Right lung (tissue), 5 donors: Measurements from ENCODE around the gene ADCK1. TPM values are rescaled to one million over a fixed set of nuclear protein-coding genes. Genes with fewer than 3 reads are reported as not detected.
"Not testable (repeated sequence)": the region's sequence is repeated elsewhere in the genome, so short reads cannot be mapped to it uniquely, and the experiment has no call there.

Experiments
- DNase-seq, 2 donors: peaks; one replicate each; pipeline ENCODE4 v3.0.0-alpha.2; 2013
- polyA plus RNA-seq, 5 donors: library from polyadenylated mRNA; unstranded; fragments of 120-200 nt; gene quantifications; one replicate each; pipeline versions ENCODE4 v1.2.1 to v1.2.3, GENCODE V29; 2013; ENCODE audit warnings: inconsistent platforms in 1 of 5, low replicate concordance in 1 of 5; ENCODE audit not compliant: insufficient read length in 5 of 5, insufficient read depth in 1 of 5

Gene ADCK1
- polyA plus RNA-seq, 5 donors = 4.9 to 6.9 (median 6.8) TPM

DNA sequence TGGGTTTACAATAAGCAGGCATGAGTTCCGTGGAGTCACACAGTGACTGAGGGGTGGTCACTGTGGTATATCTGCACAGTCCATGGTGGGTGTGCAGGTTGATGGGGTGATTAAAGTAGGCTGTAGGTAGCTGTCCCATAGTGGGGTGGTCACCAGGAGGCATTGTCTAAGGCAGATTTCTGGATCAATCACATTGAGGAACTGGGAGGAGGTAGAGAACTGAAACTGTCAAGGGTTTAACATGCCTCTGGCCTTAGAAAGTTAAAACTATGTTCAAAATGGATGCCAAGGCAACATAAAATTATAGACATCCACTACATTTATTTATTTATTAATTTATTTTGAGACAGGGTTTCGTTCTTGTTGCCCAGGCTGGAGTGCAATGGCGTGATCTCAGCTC lies 8.3 kb downstream of the ADCK1 start:
- DNase-seq = no peak

DNA sequence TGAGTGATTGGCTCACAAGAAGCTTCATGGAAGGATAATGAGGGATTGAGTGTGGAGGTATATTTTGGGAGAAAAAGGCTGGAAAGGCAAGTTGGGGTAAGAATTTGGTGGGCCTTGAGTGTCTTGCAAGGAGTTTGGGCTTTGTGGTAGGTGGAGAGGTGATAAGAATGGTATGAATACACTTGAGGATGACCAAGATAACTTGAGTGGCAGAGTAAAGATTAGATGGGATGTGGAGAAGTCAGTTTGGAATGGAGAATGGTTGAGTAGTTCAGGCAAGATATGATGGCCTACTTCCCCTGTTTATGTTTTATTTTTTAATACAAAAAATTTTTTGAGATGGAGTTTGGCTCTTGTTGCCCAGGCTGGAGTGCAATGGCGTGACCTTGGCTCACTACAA lies 9.1 kb downstream of the ADCK1 start:
- DNase-seq = no peak

DNA sequence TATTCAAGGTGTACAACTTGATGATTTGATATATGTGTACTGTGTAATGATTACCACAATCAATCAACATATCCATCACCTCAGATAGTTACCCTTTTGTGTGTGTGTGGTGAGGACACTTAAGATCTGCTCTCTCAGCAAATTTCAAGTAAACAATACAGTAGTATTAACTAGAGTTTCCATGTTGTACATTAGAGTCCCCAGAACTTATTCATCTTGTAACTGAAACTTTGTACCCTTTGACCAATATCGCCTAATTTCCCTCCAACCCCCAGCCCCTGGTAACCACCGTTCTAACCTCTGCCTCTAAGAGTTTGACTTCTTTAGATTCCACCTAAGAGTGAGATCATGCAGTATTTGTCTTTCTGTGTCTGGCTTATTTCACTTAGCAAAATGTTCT lies 12.1 kb downstream of the ADCK1 start:
- DNase-seq = no peak

DNA sequence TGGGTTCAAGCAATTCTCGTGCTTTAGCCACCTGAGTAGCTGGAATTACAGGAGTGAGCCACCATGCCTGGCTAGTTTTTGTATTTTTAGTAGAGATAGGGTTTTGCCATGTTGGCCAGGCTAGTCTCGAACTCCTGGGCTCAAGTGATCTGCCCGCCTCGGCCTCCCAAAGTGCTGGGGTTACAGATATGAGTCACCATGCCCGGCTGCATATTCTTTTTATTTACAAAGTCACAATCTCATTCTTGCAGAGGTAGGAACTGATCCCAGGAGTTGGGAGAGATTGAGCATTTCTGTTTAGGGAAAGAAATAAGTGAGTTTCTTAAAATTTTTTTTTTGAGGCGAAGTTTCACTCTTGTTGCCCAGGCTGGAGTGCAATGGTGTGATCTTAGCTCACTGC lies 12.8 kb downstream of the ADCK1 start:
- DNase-seq = not testable (repeated sequence)

DNA sequence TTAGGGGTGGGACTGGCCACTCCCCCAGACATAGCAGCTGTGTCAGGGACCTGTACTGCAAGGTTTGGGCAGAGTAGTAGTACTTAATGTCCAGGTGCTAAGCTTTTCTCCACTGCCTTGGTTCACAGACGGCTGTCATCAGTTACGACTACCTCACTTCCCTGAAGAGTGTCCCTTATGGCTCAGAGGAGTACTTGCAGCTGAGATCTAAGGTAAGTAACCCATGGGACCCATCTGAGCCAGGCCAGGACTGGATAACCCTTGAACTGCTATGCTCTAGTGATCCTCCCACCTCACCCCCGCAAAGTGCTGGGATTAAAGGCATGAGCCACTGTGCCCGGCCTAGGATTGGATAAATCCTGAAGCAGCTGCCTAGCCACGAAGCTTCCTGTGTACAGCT lies 22.4 kb downstream of the ADCK1 start:
- DNase-seq = no peak

DNA sequence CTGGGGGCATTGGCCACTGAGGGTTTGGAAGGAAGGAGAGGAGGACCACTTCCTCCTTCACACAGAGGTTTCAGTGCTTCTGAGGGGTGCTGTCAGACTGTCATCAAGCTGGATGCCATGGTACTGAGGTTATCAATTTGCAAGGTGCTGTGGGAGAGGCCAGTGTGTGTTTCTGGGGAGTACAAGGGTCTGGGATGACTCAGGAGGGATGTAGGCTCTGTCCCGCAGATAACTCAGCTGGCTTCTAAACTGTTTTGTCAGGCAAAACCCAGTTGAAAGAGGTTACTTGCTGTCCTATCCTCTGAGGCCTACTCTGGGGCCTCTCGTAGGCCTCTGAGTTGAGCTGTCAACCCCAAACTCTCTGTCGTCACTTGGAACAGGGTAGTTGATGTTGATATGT lies 22.8 kb downstream of the ADCK1 start:
- DNase-seq = no peak

DNA sequence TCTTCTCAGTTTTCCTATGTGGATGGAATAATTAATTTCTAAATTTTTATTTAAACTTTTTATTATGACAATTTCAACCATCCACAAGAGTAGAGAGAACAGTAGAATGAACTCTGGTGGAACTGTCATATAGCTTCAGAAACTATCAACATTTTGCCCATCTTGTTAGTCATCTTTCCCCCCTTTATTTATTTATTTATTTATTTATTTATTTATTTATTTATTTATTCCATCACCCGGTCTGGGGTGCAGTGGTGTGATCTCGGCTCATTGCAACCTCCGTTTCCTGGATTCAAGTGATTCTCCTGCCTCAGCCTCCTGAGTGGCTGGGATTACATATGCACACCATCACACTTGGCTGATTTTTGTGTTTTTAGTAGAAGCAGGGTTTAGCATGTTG lies 23.5 kb downstream of the ADCK1 start:
- DNase-seq = no peak

DNA sequence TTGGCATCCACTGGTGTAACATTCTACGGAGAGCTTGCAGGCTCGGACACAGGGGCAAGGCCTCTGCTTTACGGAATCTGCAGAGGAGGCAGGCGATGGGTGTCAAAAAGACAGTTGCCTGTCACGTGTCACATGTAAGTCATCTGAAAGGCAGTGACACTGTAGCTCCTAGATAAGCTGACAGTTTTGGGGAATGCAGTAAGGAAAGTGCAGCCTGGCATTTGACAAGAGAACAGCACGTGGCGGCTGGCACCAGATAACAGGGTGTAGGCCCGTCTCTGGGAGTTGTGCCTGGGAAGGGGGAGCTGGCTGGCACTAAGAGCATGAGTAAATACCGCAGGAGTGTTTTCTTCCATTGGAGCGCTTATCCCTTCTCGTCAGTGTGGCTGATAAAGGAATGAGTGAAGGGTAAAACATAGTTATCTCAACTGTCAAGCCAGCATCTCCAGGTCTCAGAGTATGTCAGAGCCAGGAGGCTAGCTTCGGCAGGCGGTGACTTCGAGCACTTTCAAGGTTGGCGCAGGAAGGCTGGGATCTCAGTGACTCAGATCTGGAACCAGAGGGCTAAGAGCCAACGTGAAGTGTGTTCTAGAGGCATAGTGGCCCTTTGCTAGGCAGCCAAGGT lies 26.1 kb downstream of the ADCK1 start:
- no peak for DNase-seq

DNA sequence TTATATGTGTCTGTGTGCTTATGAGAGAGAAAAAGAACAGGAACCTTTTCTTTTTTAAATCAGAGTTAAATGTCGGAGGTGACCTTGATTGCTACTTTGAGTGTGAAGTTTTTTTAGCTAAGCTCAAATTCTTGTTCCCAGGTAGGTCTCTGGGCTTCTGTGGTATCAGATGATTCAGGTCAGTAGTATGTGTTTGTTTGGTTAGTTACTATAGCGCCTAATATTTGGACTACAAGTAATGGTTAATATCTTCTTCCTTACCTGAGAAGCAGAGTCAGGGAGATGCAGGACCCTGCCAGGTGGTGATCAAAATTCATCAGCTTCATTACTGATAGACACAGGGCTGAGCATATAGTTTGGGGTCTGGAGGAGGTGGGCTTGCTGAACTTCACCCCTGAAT lies 30.8 kb downstream of the ADCK1 start:
- DNase-seq = no peak

DNA sequence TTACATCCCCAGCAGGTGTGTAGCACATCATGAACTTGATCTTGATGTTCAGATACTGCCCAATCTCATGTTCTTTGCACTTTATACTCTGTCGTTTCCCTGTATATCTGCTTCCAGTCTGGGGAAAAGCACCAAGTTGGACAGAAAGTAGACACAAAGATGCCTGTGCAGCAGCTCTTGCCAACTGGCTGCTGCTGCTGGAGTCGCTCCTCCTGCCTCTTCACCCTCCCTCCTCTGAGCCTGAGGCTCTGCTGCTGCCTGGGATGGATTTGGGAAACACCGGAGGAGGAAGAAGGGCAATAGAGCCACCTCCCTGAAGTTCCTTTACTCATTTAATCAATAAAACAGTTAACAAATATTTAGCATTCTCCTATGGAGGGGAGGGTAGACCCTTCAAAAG lies 32.4 kb downstream of the ADCK1 start:
- no peak for DNase-seq

DNA sequence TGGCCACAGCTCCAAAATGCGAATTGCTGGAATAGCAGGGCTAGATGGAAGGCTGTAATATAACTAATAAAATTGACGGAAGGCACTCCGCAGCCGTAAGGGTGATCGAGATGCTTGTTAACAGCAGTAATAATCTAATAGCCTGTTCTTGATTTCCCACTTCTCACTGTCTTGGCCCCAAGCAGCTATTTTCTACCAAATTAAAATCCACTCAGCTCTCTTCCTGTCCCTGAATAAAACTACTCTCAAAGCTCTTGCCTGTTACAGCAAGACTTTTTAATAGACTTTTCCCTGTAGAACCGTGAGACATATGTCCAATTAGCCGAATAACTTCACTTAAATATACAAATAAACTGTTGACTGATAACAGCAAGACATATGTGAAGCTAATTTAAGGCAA lies 38.0 kb downstream of the ADCK1 start:
- no peak for DNase-seq

DNA sequence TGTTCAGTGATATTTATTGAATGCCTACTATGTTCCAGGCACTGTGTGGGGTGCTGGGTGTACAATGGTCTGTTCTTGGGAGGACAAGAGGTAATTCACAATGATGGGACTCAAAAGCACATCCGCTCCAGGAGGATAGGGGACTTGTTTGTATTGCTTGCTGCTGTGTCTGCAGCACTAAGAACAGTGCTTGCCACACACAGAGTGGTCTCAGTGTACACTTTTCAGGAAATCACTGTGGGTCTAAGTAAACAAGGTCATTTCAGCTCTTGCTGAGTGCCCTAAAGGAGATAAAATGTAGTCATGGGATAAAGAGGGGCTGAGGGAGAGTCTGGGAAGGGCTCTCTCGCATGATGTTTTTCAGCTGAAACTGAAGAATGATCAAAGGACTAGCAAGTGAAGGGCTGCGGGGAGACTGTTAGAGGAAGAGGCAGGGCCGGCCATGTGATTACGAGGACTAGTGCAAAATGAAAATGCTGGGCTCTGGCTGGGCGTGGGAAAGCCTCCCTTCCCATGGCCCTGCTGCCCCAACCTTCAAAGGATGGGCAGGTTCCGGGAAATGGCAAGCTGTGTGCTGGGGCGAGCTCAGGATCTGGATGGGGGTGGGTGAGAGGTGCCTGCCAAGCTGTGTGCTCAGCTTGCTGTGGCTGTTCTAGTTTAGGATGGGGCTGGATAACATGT lies 39.1 kb downstream of the ADCK1 start:
- no peak for DNase-seq

DNA sequence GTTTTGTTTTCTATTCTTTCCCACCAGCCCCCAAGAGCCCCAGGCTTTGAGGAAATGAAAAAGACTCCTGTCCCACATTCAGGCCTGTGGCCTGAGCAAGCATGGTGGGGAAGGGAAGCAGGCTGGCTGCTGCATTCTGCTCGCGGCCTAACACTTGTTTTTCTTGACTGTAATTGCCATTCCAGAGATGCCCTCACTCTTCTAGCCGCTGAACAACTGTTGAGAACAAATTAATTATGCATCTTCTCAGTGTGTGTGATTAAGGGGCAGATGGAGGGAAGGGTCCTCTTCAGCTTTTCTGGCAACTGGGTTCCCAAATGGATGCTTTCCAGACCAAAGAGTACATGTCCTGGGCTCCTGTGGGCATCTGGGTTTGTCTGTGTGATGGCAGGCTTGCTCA lies 43.3 kb downstream of the ADCK1 start:
- no peak for DNase-seq

DNA sequence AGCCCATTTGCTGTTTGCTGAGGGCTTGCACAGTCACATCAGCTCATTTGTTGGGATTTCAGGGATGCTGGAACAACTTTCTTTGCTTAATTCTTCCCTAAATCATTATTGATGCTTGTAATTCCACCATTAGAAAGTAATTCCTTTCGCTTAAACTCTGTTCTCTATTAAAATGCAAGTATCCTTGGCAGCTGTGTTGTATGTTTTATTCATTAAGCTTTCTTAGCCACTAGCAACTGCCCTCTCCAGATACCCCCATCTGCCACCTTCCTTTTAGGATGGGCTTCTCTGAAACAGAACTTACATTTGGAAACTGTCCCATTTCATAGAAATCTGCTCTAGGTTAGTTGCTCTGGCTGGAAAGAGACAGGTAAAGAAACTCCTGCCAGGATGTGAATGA lies 43.7 kb downstream of the ADCK1 start:
- DNase-seq = no peak

DNA sequence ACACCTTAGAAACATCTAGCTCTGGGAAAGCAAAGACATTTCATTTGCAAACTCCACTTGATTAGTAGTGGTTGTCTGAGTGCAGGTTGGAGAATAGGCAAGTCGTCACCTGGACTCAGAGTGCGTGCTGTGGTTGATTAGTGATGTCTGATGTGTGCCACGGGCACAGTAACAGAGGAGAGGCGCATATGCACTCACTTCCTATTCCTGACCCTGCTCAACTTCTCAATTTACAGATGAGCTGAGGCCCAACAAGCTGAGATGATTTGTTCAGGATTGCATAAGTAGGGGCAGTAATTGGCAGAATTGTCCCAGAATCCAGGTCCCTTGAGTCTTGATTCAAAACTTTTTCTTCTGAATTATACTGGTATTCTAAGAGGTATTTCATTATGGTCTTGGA lies 44.9 kb downstream of the ADCK1 start:
- DNase-seq = no peak

DNA sequence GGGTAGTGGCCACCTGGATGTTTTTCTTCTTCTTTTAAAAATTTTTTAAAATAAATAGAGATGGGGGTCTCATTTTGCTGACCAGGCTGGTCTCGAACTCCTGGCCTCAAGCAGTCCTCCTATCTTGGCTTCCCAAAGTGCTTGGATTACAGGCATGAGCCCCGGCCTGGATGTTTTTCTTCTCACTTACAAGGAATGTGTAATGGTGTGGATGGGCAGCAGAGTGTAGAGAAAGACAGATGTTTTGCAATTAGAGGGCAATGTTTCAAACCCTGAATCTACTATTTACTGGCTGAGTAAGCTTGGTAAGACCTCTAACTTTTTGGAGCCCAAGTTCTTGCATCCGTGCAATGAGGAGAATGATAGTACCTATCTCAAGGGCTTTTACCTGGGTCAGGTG lies 48.1 kb downstream of the ADCK1 start:
- no peak for DNase-seq

DNA sequence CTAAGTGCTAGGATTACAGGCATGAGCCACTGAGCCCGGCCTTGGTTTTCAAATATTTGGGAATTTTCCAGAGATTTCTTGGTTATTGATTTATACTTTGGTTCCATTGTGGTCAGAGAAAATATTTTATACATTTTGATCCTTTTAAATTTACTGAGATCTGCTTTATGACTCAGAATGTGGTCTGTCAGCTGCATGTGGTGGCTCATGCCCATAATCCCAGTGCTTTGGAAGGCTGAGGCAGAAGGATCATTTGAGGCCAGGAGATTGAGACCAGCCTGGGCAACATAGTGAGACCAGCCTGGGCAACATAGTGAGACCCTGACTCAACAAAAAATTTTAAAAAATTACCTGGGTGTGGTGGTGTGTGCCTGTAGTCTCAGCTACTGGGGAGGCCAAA lies 49.8 kb downstream of the ADCK1 start:
- no peak for DNase-seq

DNA sequence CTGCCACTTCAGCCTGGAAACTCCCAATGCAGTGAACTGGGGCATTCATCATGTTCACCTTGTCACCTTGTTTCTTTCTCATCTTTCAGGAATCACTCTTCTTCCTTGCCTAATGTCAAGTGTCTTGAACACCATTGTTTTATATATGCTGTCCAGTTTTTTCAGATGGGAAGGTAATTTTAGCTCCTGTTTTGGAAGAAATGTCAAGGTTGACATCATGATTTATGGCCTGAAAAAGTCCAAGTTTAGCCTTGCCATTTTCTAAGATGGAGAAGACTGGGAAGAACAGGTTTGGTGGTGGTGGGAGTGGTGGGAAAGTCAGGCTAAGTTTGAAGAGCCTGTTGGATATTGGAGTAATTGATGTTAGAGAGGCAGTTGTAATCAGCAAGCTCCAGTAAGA lies 54.0 kb downstream of the ADCK1 start:
- DNase-seq = no peak

DNA sequence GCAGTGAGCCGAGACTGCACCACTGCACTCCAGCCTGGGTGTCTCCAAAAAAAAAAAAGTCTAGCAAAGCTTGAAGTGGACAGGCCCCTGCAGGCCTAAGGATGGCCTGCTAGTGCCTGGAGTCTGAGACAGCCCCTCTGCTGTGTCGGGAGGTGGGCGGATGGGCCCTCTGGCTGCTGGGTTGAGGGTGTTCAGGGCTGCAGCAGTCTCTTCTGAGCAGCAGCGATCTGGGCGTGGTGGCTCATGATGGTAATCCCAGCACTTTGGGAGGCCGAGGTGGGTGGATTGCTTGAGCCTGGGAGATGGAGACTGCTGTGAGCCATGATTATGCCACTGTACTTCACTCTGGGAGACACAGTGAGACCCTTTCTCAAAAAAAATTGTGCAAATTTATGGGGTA lies 57.0 kb downstream of the ADCK1 start:
- no peak for DNase-seq

DNA sequence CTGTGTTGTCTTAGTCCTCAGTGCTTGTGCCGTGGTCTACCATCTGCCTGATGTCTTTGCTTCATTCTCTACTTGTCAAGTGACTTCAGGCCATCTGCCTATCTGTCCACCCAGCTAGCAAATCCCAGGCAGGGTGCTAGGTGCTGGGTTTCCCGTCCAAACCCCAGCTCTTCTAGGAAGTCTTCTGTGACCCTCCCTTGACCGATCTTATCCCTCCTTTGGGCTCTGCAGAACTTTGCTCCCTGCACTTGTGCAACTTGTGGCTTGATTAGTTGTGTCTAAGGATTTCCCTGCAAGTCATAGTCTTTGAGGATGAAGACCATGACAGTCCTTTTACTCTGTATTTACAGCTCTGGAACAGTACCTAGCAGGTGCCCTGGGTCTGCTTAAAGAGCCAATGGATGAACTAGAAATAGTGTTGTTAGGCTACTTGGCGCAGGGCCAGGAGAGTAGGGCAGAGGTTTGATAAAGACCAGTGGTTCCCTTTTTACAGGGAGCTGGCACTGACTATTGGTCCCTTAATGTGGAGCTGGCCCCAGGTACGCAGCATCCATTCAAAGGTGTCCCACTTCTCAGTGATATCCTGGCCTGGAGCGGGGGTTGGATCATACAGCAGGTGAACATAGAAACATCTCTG lies 60.1 kb downstream of the ADCK1 start:
- no peak for DNase-seq

DNA sequence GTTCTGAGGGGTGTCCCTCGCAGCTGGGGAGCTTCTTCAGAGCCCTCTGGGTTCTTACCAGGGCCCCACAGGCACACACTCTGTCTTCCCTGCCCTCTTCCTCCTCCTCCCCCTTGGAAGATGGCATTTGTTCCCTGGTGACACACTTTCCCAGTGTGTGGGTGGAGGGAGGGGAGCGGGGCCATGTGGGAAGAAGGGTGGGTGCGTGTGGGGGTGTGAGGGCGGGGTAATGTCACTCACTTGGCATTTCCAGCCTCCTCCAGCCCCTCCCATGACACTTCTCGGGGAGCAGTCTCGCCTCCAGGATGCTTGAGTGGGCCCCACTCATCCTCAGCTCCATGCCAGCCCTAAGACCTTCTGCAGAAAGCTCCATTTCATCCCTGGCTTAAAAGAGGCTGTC lies 61.3 kb downstream of the ADCK1 start:
- DNase-seq = no peak

DNA sequence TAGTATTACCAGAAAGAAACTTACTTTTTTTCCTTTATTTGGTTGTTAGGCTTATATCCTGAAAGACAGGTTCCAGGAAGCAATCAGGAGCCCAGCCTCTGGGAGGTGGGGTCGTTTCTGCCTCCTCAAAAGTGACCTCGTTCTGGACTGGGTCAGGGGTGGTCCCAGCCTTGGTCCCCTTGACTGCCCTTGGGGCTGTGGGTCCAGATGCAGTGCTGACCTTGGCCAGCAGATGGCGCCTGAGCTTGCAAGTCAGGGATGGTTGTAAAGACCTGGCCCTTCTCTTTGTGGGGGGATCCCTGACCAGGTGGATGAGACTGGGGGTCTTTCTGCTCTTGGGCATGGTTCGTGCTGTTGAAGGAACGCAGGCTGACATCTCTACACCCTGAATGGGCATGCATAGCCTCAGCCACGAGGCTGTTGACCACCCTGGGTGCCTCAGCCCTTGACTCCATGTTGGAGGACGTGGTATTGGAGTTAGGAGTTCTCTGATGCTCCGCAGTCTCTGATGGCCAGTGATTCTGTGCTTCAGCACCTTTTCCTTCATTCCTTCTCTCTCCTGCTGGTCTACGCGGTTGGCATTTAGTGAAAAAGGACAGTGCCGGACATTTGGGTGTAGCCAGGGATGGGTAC lies 62.4 kb downstream of the ADCK1 start:
- peak; percentile 28 to 41 for DNase-seq

DNA sequence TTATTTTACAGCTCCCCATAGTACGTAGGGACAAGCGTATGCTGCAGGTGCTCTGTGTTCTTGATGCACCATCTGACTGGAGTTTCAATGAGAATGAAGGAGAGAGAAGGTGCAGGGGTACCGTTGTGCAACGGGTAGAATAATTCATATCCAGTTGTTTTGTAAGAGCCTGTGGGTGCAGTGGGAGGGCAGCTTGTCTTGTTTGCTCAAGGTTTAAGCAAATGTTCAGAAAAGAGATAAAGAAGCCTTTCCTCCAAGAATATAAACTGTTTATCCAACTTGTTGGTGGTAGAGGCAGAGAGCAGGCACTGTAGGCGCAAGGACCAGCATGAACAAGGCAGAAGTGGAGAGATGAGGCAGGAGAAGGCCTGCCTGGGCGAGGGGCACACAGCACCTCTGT lies 64.2 kb downstream of the ADCK1 start:
- DNase-seq = no peak
